Memory B cell (primary cell): Measurements from ENCODE around the gene METAP2.

Source experiments
- ATAC-seq: fragments of 150-1000 bp; cut with Tn5 transposase; 2 replicates; pipeline ENCODE4 v1.10.0; 2021; ENCODE audit warnings: low read depth, mild to moderate bottlenecking, moderate library complexity
- DNase-seq, 2 donors: peaks; one replicate each; pipeline ENCODE4 v3.0.0; 2022; ENCODE audit warnings: low spot score in 2 of 2
- H3K27ac Mint-ChIP-seq: one replicate; pipeline ENCODE4 v1.8.0; 2022; ENCODE audit warnings: mild to moderate bottlenecking, moderate library complexity, mixed read lengths
- H3K27me3 Mint-ChIP-seq: one replicate; pipeline ENCODE4 v1.8.0; 2022; ENCODE audit warnings: mixed read lengths
- H3K36me3 Mint-ChIP-seq: one replicate; pipeline ENCODE4 v1.8.0; 2022; ENCODE audit warnings: mild to moderate bottlenecking, mixed read lengths
- H3K4me1 Mint-ChIP-seq: one replicate; pipeline ENCODE4 v1.8.0; 2022; ENCODE audit warnings: mixed read lengths
- H3K4me3 Mint-ChIP-seq: one replicate; pipeline ENCODE4 v1.8.0; 2022; ENCODE audit warnings: mild to moderate bottlenecking, moderate library complexity, mixed read lengths
- H3K9me3 Mint-ChIP-seq: one replicate; pipeline ENCODE4 v1.8.0; 2022; ENCODE audit warnings: mixed read lengths

METAP2 gene

GRCh38 chr12:95554532-95555071 is 80.7 kb downstream of the METAP2 start:
- ATAC-seq: no peak
- peaks cover under 1% of the 10 kb centered on the region for H3K9me3 Mint-ChIP-seq
- H3K4me1 Mint-ChIP-seq: peaks cover 8% of the 10 kb centered on the region
- H3K27me3 Mint-ChIP-seq: no peaks in the 10 kb centered on the region
- H3K27ac Mint-ChIP-seq: no peak overlapping the region
- no peak overlapping the region for H3K4me3 Mint-ChIP-seq
- H3K36me3 Mint-ChIP-seq: no peaks in the 10 kb centered on the region
- DNase-seq: no peak

- Mint-ChIP-seq H3K4me1 (peaks cover 2% of the 10 kb centered on the region), H3K4me3 (no peak overlapping the region), H3K27me3 (no peaks in the 10 kb centered on the region), H3K9me3 (no peaks in the 10 kb centered on the region), H3K27ac (no peak overlapping the region), H3K36me3 (no peaks in the 10 kb centered on the region)
- no peak for ATAC-seq
- DNase-seq: no peak
These were observed 83.7 kb downstream of the METAP2 start for GRCh38 chr12:95557625-95558024.
